Adrenal gland (tissue), 5 donors: Measurements from ENCODE around the gene AKAP1.

ENCODE experiments used
- POLR2A ChIP-seq, 2 donors: fragments of 450-650 bp; IDR thresholded peaks; one replicate each; pipeline ENCODE4 v1.6.1; 2017; ENCODE audit warnings: antibody characterized with exemption in 2 of 2, mild to moderate bottlenecking in 2 of 2, moderate library complexity in 1 of 2
- TF ChIP-seq, protein P1 (sequence below), 6 experiments: fragments of 450-650 bp in 4 of 6; fragments of 200-600 bp in 2 of 6; sonication (generic) in 1 of 6; IDR thresholded peaks; 1 replicate in 5 of 6; 2 replicates in 1 of 6; pipeline versions ENCODE4 v1.5.1 to v1.8.0; 2016 to 2021; ENCODE audit warnings: antibody characterized with exemption in 6 of 6, mild to moderate bottlenecking in 2 of 6, moderate library complexity in 1 of 6
- donor health status: DM: no; HTN: no; CAD: no.

DNA sequence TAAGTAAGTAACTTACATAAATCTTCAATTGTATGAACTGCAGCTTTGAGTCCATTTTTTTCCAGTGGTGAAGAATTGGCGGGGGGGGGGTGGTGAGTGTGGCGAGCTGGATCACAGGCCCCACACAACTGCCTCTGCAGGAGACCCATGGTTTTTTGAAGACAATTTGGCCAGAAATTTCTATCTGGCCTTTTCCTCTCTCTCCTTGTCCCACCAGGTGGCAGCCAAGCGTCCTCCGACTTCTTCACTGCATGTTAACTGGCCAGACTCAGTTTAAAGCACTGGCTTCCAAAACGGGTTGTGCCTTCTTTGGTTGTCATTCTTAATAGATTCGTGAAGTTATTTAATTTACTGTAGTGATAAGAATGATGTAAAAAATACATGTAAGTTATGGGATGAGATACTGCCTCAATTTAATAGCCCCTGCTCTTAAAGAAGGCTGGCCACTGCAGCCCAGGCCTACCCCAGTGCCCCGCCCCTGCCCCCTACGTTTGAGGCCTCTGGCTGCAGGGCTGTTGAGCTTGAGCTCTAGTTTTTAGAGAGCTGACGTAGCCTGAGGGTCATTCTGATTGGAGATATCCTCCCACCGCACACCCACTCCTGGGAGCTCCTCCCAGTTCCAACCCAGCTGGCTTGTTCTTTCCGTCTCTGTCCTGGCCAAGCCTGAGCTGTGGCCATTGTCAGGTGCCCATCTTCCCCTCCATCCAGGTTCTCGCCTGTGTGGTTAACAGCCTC is 36.4 kb downstream of the AKAP1 start:
- TF ChIP-seq, protein P1, sequence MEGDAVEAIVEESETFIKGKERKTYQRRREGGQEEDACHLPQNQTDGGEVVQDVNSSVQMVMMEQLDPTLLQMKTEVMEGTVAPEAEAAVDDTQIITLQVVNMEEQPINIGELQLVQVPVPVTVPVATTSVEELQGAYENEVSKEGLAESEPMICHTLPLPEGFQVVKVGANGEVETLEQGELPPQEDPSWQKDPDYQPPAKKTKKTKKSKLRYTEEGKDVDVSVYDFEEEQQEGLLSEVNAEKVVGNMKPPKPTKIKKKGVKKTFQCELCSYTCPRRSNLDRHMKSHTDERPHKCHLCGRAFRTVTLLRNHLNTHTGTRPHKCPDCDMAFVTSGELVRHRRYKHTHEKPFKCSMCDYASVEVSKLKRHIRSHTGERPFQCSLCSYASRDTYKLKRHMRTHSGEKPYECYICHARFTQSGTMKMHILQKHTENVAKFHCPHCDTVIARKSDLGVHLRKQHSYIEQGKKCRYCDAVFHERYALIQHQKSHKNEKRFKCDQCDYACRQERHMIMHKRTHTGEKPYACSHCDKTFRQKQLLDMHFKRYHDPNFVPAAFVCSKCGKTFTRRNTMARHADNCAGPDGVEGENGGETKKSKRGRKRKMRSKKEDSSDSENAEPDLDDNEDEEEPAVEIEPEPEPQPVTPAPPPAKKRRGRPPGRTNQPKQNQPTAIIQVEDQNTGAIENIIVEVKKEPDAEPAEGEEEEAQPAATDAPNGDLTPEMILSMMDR (IDR thresholded peaks at IDR 0.05): peak; percentile 32 to 56 (median 50)
- no peak for TF ChIP-seq POLR2A (IDR thresholded peaks at IDR 0.05)
